H1 (cell line): Measurements from ENCODE around the gene GLP1R. TPM values are rescaled to one million over a fixed set of nuclear protein-coding genes. Genes with fewer than 3 reads are reported as not detected.

ENCODE experiments used
- CHD2 ChIP-seq: IDR thresholded peaks from 2 replicates; pipeline ENCODE4 v1.6.1; 2012; ENCODE audit warnings: low read length, improper control_type of control experiment
- CHD7 ChIP-seq: fragments of 300-600 bp; sonication (generic); IDR thresholded peaks from 2 replicates; pipeline ENCODE4 v1.7.1; 2012; ENCODE audit warnings: low read length, moderate library complexity, mild to moderate bottlenecking, inconsistent platforms; ENCODE audit not compliant: insufficient replicate concordance
- JUND ChIP-seq: IDR thresholded peaks from 2 replicates; pipeline ENCODE4 v1.6.1; 2011; ENCODE audit warnings: mild to moderate bottlenecking, improper control_type of control experiment, low read length
- POLR2A ChIP-seq, 2 experiments: IDR thresholded peaks; 1 replicate in 1 of 2; 2 replicates in 1 of 2; pipeline ENCODE4 v1.6.1; 2011; ENCODE audit warnings: low read depth in 2 of 2, low read length in 2 of 2, mild to moderate bottlenecking in 2 of 2; ENCODE audit errors: control extremely low read depth in 1 of 2
- polyA plus RNA-seq, 7 experiments: library from polyadenylated mRNA; depleted of rRNA in 3 of 7; stranded (reverse) in 5 of 7; unstranded in 2 of 7; fragments of >200 nt in 5 of 7; fragments of 200-250 nt in 2 of 7; gene quantifications; 1 replicate in 5 of 7; 2 replicates in 1 of 7; 4 replicates in 1 of 7; pipeline versions ENCODE4 v1.2.1 to v1.2.3, GENCODE V29; 2011 to 2013; ENCODE audit warnings: missing spikeins in 2 of 7, mixed read lengths in 2 of 7
- total RNA-seq: library from RNA; stranded (reverse); fragmentation: NEBNext Ultra II Directional; extraction: Animal tissue kit (Norgen Biotek cat#: 25700); gene quantifications from 2 replicates; pipeline ENCODE4 v1.2.1, GENCODE V29; 2021

Gene GLP1R
- total and polyA plus RNA-seq, 2 of the 8 experiments (the other 6 are each of a cell fraction or from before 2014, with no cell fraction given) = 2.6 to 2.7 TPM

- TF ChIP-seq CHD7 (no peak), CHD2 (no peak), JUND (no peak), POLR2A (IDR thresholded peaks at IDR 0.05; ENCODE audit: control extremely low read depth in 1 of 2, low read depth in 2 of 2, low read length in 2 of 2) (no peak)
These were observed 7.5 kb upstream of the GLP1R start (continued) for GRCh38 chr6:39041072-39041471.
